HG02678 (cell line): ENCODE measurements around the gene SPAG17.
A peak's percentile ranks its signal among the peaks of the same experiment; 100 is the strongest.

Experiments used
- ATAC-seq: cut with Tn5 transposase; IDR thresholded peaks from one replicate; pipeline ENCODE4 v1.9.1; 2021; ENCODE audit warnings: mild to moderate bottlenecking, moderate library complexity; ENCODE audit not compliant: unreplicated experiment

Gene SPAG17

GRCh38 chr1:118081387-118081786 is 103.6 kb downstream of the SPAG17 start:
- ATAC-seq: peak; percentile 74

- no peak for ATAC-seq
Measured at GRCh38 chr1:118077331-118078045, 107.5 kb downstream of the SPAG17 start.

GRCh38 chr1:118075116-118075515 is 109.9 kb downstream of the SPAG17 start:
- ATAC-seq: no peak

- no peak for ATAC-seq
Measured at GRCh38 chr1:118073648-118074435, 111.2 kb downstream of the SPAG17 start.

GRCh38 chr1:118049981-118050380 is 135.0 kb downstream of the SPAG17 start:
- no peak for ATAC-seq

GRCh38 chr1:118047650-118048224 is 137.3 kb downstream of the SPAG17 start:
- no peak for ATAC-seq

GRCh38 chr1:118047006-118047649 is 137.9 kb downstream of the SPAG17 start:
- ATAC-seq: no peak

- ATAC-seq: no peak
Measured at GRCh38 chr1:118043624-118044023, 141.4 kb downstream of the SPAG17 start.

- ATAC-seq: no peak
Measured at GRCh38 chr1:118042501-118042900, 142.5 kb downstream of the SPAG17 start.

- ATAC-seq: no peak
Measured at GRCh38 chr1:118039170-118039569, 145.9 kb downstream of the SPAG17 start.

GRCh38 chr1:118032883-118033282 is 152.1 kb downstream of the SPAG17 start:
- no peak for ATAC-seq

GRCh38 chr1:118028267-118028666 is 156.8 kb downstream of the SPAG17 start:
- no peak for ATAC-seq

- no peak for ATAC-seq
Measured at GRCh38 chr1:118023199-118023598, 161.8 kb downstream of the SPAG17 start.

- ATAC-seq: no peak
Measured at GRCh38 chr1:118021668-118022067, 163.4 kb downstream of the SPAG17 start.

- ATAC-seq: no peak
Measured at GRCh38 chr1:118018060-118018459, 167.0 kb downstream of the SPAG17 start.

- ATAC-seq: no peak
Measured at GRCh38 chr1:118013938-118014337, 171.1 kb downstream of the SPAG17 start.

- no peak for ATAC-seq
Measured at GRCh38 chr1:118013336-118013735, 171.7 kb downstream of the SPAG17 start.

- no peak for ATAC-seq
Measured at GRCh38 chr1:118012515-118013124, 172.4 kb downstream of the SPAG17 start.

- no peak for ATAC-seq
Measured at GRCh38 chr1:118008011-118008410, 177.0 kb downstream of the SPAG17 start.

GRCh38 chr1:118007391-118007790 is 177.6 kb downstream of the SPAG17 start:
- no peak for ATAC-seq

- no peak for ATAC-seq
Measured at GRCh38 chr1:118004312-118004711, 180.7 kb downstream of the SPAG17 start.
